ENCODE measurements around the gene DPP7.

Gene DPP7

GRCh38 chr9:137148242-137148641 lies 33.7 kb upstream of the DPP7 start:
- no peak for DNase-seq (ENCODE audit: low spot score)
- in situ Hi-C loops (cut with MboI; ENCODE audit: low pct_unique_long_range_greater_than_20kb, low sequenced_read_pairs, unreplicated experiment) = no loop called here
- no peak for TF ChIP-seq CTCF (IDR thresholded peaks at IDR 0.05; ENCODE audit: extremely low read depth, insufficient read depth, missing control alignments)

- no peak for TF ChIP-seq CTCF (IDR thresholded peaks at IDR 0.05; ENCODE audit: extremely low read depth, insufficient read depth, missing control alignments)
- in situ Hi-C loops (cut with MboI; ENCODE audit: low pct_unique_long_range_greater_than_20kb, low sequenced_read_pairs, unreplicated experiment) = no loop called here
- no peak for DNase-seq (ENCODE audit: low spot score)
These were observed 33.2 kb upstream of the DPP7 start for GRCh38 chr9:137147793-137148160.

- no peak for DNase-seq (ENCODE audit: low spot score)
- in situ Hi-C loops (cut with MboI; ENCODE audit: low pct_unique_long_range_greater_than_20kb, low sequenced_read_pairs, unreplicated experiment) = no loop called here
- TF ChIP-seq CTCF (IDR thresholded peaks at IDR 0.05; ENCODE audit: extremely low read depth, insufficient read depth, missing control alignments) = no peak
These were observed 32.7 kb upstream of the DPP7 start for GRCh38 chr9:137147091-137147792.

- in situ Hi-C loops (cut with MboI; ENCODE audit: low pct_unique_long_range_greater_than_20kb, low sequenced_read_pairs, unreplicated experiment) = no loop called here
- TF ChIP-seq CTCF (IDR thresholded peaks at IDR 0.05; ENCODE audit: extremely low read depth, insufficient read depth, missing control alignments) = no peak
- DNase-seq (ENCODE audit: low spot score) = no peak
These were observed 32.0 kb upstream of the DPP7 start for GRCh38 chr9:137146527-137146918.

- in situ Hi-C loops (cut with MboI; ENCODE audit: low pct_unique_long_range_greater_than_20kb, low sequenced_read_pairs, unreplicated experiment) = no loop called here
These were observed 31.4 kb upstream of the DPP7 start for GRCh38 chr9:137145731-137146526.

GRCh38 chr9:137143459-137143858 lies 28.9 kb upstream of the DPP7 start:
- no peak for TF ChIP-seq CTCF (IDR thresholded peaks at IDR 0.05; ENCODE audit: extremely low read depth, insufficient read depth, missing control alignments)
- DNase-seq (ENCODE audit: low spot score) = no peak
- in situ Hi-C loops (cut with MboI; ENCODE audit: low pct_unique_long_range_greater_than_20kb, low sequenced_read_pairs, unreplicated experiment) = no loop called here

More at GRCh38 chr9:137145731-137146526, 31.4 kb upstream of the DPP7 start:
- no peak for TF ChIP-seq CTCF (IDR thresholded peaks at IDR 0.05; ENCODE audit: extremely low read depth, insufficient read depth, missing control alignments)
- no peak for DNase-seq (ENCODE audit: low spot score)

All from GM13977 (cell line).